ENCODE measurements around the gene ING5. TPM values are rescaled to one million over a fixed set of nuclear protein-coding genes. Genes with fewer than 3 reads are reported as not detected.

ING5 gene
- total RNA-seq, 1 experiment from 2014 or later, result 34.4 TPM

GRCh38 chr2:241706537-241706936, 4.7 kb downstream of the ING5 start:
- H3K27me3 ChIP-seq (ENCODE audit: low read length), result no peaks in the 10 kb centered on the region
- peaks cover 19% of the 10 kb centered on the region for H3K36me3 ChIP-seq (ENCODE audit: insufficient read depth, low read length)
- H3K4me1 ChIP-seq (ENCODE audit: low read length), result peaks cover 13% of the 10 kb centered on the region
- no peaks in the 10 kb centered on the region for H3K9me3 ChIP-seq (ENCODE audit: low read length)
- no peak overlapping the region for H2AFZ ChIP-seq (ENCODE audit: low read length)
- no peak for DNase-seq
- peaks cover 7% of the 10 kb centered on the region for H4K20me1 ChIP-seq (ENCODE audit: insufficient read depth, low read depth, low read length)
- no peak overlapping the region for H3K27ac ChIP-seq (ENCODE audit: low read length)
- H3K9ac ChIP-seq (ENCODE audit: low read length), result no peak overlapping the region
- H3K79me2 ChIP-seq (ENCODE audit: low read length), result peaks cover 23% of the 10 kb centered on the region
- no peak overlapping the region for H3K4me3 ChIP-seq (ENCODE audit: low read length)
- H3K4me2 ChIP-seq (ENCODE audit: low read depth, low read length, poor library complexity, severe bottlenecking), result no peak overlapping the region
- no peaks in the 10 kb centered on the region for H3K9me2 ChIP-seq (replicated peaks; ENCODE audit: insufficient read depth, low read length)

- no peak for DNase-seq
- Histone ChIP-seq H3K9me3 (ENCODE audit: low read length) (no peaks in the 10 kb centered on the region), H3K4me1 (ENCODE audit: low read length) (peaks cover under 1% of the 10 kb centered on the region; the same call in 1 of the 2 replicates), H3K27me3 (ENCODE audit: low read length) (no peaks in the 10 kb centered on the region), H4K20me1 (ENCODE audit: insufficient read depth, low read depth, low read length) (no peaks in the 10 kb centered on the region), H3K9me2 (replicated peaks; ENCODE audit: insufficient read depth, low read length) (no peaks in the 10 kb centered on the region), H3K4me3 (ENCODE audit: low read length) (no peak overlapping the region), H3K4me2 (ENCODE audit: low read depth, low read length, poor library complexity, severe bottlenecking) (no peak overlapping the region), H3K79me2 (ENCODE audit: low read length) (peaks cover 9% of the 10 kb centered on the region), H3K36me3 (ENCODE audit: insufficient read depth, low read length) (peaks cover 30% of the 10 kb centered on the region), H2AFZ (ENCODE audit: low read length) (no peak overlapping the region), H3K9ac (ENCODE audit: low read length) (no peak overlapping the region), H3K27ac (ENCODE audit: low read length) (no peak overlapping the region)
Observed at GRCh38 chr2:241708879-241709278, 7.0 kb downstream of the ING5 start.

DNA sequence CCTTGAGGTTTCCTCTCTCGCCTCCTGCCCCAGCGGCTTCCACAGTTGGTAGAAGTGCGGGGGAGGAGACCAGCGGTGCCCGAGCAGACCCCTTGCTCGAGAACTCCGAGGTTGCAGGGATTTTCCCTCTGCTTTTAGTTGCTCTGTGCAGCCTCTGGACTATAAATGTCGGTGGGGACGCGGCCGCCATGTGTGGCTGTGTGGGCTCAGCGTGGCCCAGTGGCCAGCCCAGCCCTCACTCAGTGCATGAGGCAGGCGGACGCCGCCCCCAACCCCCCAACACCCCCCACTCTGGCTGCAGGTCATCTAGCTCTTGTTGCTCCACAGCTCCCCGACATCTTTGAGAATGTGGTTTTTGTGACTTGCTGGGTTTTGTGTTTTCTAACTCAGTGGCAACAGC, 17.3 kb downstream of the ING5 start:
- H3K4me1 ChIP-seq (ENCODE audit: low read length), result no peaks in the 10 kb centered on the region
- no peak overlapping the region for H3K9ac ChIP-seq (ENCODE audit: low read length)
- H3K79me2 ChIP-seq (ENCODE audit: low read length), result no peaks in the 10 kb centered on the region
- H4K20me1 ChIP-seq (ENCODE audit: insufficient read depth, low read depth, low read length), result no peaks in the 10 kb centered on the region
- H2AFZ ChIP-seq (ENCODE audit: low read length), result no peak overlapping the region
- H3K27ac ChIP-seq (ENCODE audit: low read length), result no peak overlapping the region
- no peak for DNase-seq
- H3K36me3 ChIP-seq (ENCODE audit: insufficient read depth, low read length), result peaks cover 37% of the 10 kb centered on the region
- H3K9me3 ChIP-seq (ENCODE audit: low read length), result no peaks in the 10 kb centered on the region; the same call in 1 of the 2 replicates
- no peak overlapping the region for H3K4me3 ChIP-seq (ENCODE audit: low read length)
- no peaks in the 10 kb centered on the region for H3K27me3 ChIP-seq (ENCODE audit: low read length)
- no peak overlapping the region for H3K4me2 ChIP-seq (ENCODE audit: low read depth, low read length, poor library complexity, severe bottlenecking)
- H3K9me2 ChIP-seq (replicated peaks; ENCODE audit: insufficient read depth, low read length), result no peaks in the 10 kb centered on the region

DNA sequence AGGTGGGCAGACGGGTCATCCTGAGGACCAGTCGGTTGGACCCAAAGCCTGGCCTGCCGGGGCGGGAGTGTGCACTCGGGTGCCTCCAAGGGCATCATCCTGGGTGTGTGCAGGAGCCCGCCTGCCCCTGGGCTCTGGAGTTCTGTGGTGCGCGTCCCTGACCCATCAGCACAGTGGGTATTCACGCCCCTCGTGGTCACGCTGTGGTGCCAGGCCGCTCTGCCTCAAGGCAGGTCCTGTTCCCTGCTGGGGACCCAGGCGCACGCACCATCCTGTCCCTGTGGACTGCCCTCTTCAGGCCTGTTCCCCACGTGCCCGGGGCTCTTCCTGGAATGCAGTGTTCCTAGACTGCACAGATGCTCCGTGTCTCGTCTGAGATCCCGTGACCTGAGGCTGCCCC, 18.3 kb downstream of the ING5 start:
- Histone ChIP-seq H3K27me3 (ENCODE audit: low read length) (no peaks in the 10 kb centered on the region), H3K9me3 (ENCODE audit: low read length) (no peaks in the 10 kb centered on the region; the same call in 1 of the 2 replicates), H3K4me3 (ENCODE audit: low read length) (no peak overlapping the region), H3K4me1 (ENCODE audit: low read length) (no peaks in the 10 kb centered on the region), H4K20me1 (ENCODE audit: insufficient read depth, low read depth, low read length) (no peaks in the 10 kb centered on the region), H3K9me2 (replicated peaks; ENCODE audit: insufficient read depth, low read length) (no peaks in the 10 kb centered on the region), H2AFZ (ENCODE audit: low read length) (no peak overlapping the region), H3K79me2 (ENCODE audit: low read length) (no peaks in the 10 kb centered on the region), H3K9ac (ENCODE audit: low read length) (no peak overlapping the region), H3K4me2 (ENCODE audit: low read depth, low read length, poor library complexity, severe bottlenecking) (no peak overlapping the region), H3K27ac (ENCODE audit: low read length) (no peak overlapping the region), H3K36me3 (ENCODE audit: insufficient read depth, low read length) (peaks cover 31% of the 10 kb centered on the region)
- no peak for DNase-seq

GRCh38 chr2:241720560-241720959, 18.7 kb downstream of the ING5 start:
- no peak overlapping the region for H3K4me3 ChIP-seq (ENCODE audit: low read length)
- H3K36me3 ChIP-seq (ENCODE audit: insufficient read depth, low read length), result peaks cover 31% of the 10 kb centered on the region
- H3K4me1 ChIP-seq (ENCODE audit: low read length), result no peaks in the 10 kb centered on the region
- no peaks in the 10 kb centered on the region for H3K27me3 ChIP-seq (ENCODE audit: low read length)
- H2AFZ ChIP-seq (ENCODE audit: low read length), result no peak overlapping the region
- no peak for DNase-seq
- H3K9me2 ChIP-seq (replicated peaks; ENCODE audit: insufficient read depth, low read length), result no peaks in the 10 kb centered on the region
- H3K9me3 ChIP-seq (ENCODE audit: low read length), result no peaks in the 10 kb centered on the region; the same call in 1 of the 2 replicates
- H3K4me2 ChIP-seq (ENCODE audit: low read depth, low read length, poor library complexity, severe bottlenecking), result no peak overlapping the region
- no peaks in the 10 kb centered on the region for H3K79me2 ChIP-seq (ENCODE audit: low read length)
- H3K9ac ChIP-seq (ENCODE audit: low read length), result no peak overlapping the region
- H3K27ac ChIP-seq (ENCODE audit: low read length), result no peak overlapping the region
- no peaks in the 10 kb centered on the region for H4K20me1 ChIP-seq (ENCODE audit: insufficient read depth, low read depth, low read length)

DNA sequence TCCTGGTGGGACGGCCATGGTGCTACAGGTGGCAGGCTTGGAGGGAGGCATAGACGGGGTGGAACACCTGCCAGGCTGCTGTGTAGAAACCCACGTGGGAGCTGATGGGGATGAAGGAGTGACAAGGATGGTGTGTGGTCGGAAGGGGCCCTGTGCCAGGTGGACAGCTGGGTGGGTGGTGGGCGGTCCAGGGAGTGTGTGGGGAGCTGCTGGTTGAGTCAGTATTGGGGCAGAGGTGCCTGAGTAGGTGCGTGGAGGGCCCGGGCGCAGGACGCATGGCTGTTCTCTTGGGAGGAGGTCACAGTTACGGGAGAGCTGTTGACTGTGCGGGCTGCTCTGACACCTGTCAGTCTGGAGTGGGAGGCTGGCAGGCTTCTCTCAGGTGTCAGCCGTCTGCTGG, 20.0 kb downstream of the ING5 start:
- Histone ChIP-seq H3K9me2 (replicated peaks; ENCODE audit: insufficient read depth, low read length) (no peaks in the 10 kb centered on the region), H3K27me3 (ENCODE audit: low read length) (no peaks in the 10 kb centered on the region), H3K9me3 (ENCODE audit: low read length) (no peaks in the 10 kb centered on the region; the same call in 1 of the 2 replicates), H3K36me3 (ENCODE audit: insufficient read depth, low read length) (peaks cover 31% of the 10 kb centered on the region), H3K4me1 (ENCODE audit: low read length) (no peaks in the 10 kb centered on the region), H3K4me2 (ENCODE audit: low read depth, low read length, poor library complexity, severe bottlenecking) (no peak overlapping the region), H3K27ac (ENCODE audit: low read length) (no peak overlapping the region), H4K20me1 (ENCODE audit: insufficient read depth, low read depth, low read length) (no peaks in the 10 kb centered on the region), H3K9ac (ENCODE audit: low read length) (no peak overlapping the region), H2AFZ (ENCODE audit: low read length) (no peak overlapping the region), H3K4me3 (ENCODE audit: low read length) (no peak overlapping the region), H3K79me2 (ENCODE audit: low read length) (no peaks in the 10 kb centered on the region)
- no peak for DNase-seq

DNA sequence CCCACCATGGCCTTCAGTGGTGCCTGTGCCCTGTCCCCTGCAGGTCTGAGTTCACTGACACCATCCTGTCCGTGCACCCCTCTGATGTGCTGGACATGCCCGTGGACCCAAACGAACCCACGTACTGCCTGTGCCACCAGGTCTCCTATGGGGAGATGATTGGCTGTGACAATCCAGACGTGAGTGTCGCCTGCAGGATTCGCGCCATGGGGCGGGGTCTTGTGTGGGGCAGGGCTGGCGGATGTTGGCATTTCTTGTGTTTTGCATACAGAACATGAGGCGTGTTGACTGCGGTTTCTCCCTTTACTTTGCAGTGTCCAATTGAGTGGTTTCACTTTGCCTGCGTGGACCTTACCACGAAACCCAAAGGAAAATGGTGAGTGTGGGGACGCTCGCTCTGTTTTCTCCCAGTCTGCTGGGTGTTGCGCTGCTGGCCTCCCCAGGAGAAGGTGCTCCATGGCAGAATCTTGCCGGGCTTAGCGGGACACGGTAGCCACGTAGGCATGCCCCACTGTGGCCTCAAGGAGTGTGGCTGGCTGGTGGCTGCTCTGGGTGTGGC, 21.1 kb downstream of the ING5 start:
- no peaks in the 10 kb centered on the region for H3K79me2 ChIP-seq (ENCODE audit: low read length)
- no peak for DNase-seq
- no peak overlapping the region for H3K4me3 ChIP-seq (ENCODE audit: low read length)
- no peak overlapping the region for H3K4me2 ChIP-seq (ENCODE audit: low read depth, low read length, poor library complexity, severe bottlenecking)
- H3K36me3 ChIP-seq (ENCODE audit: insufficient read depth, low read length), result peaks cover 31% of the 10 kb centered on the region
- H3K4me1 ChIP-seq (ENCODE audit: low read length), result no peaks in the 10 kb centered on the region
- H3K9me3 ChIP-seq (ENCODE audit: low read length), result no peaks in the 10 kb centered on the region; the same call in 1 of the 2 replicates
- H3K9me2 ChIP-seq (replicated peaks; ENCODE audit: insufficient read depth, low read length), result no peaks in the 10 kb centered on the region
- H3K27me3 ChIP-seq (ENCODE audit: low read length), result no peaks in the 10 kb centered on the region
- H2AFZ ChIP-seq (ENCODE audit: low read length), result no peak overlapping the region
- H3K9ac ChIP-seq (ENCODE audit: low read length), result no peak overlapping the region
- H4K20me1 ChIP-seq (ENCODE audit: insufficient read depth, low read depth, low read length), result no peaks in the 10 kb centered on the region
- H3K27ac ChIP-seq (ENCODE audit: low read length), result no peak overlapping the region

DNA sequence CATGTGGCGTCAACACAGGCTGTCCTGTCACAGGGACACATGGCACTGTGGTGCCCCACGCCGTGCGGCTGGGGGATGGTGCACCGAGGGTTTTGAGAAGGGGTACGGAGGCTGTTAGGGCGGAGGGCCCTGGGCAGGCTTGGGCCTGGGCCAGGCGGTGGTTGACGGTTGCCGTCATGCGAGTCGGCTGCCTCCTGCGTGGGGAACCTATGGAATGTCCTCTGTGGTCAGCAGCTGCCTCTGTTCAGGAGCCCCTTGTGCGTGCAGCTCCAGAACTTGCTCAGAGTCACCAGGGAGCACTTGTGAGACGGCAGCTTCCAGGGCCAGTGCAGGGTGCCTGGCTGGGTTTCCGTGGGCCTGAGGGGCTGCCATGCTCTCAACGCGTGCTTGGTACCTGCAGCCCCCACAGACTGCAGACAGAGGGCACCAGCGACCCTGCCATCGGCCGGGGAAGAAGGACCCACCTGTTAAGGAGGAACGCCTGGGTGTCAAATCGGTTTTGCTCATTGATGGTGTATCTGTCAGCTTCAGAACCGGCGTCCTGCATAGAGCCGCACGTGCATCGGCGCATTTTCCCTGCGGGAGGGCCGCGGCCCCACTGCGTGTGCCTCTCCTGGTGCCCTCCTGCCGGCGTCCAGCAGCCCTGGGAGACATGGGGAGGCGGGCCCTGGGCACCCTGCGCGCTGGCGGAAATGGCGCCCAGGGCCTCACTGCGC, 22.6 kb downstream of the ING5 start:
- Histone ChIP-seq H3K27me3 (ENCODE audit: low read length) (no peaks in the 10 kb centered on the region), H3K9ac (ENCODE audit: low read length) (no peak overlapping the region), H3K4me3 (ENCODE audit: low read length) (no peak overlapping the region), H2AFZ (ENCODE audit: low read length) (no peak overlapping the region), H3K4me1 (ENCODE audit: low read length) (no peaks in the 10 kb centered on the region), H3K9me3 (ENCODE audit: low read length) (no peaks in the 10 kb centered on the region; the same call in 1 of the 2 replicates), H4K20me1 (ENCODE audit: insufficient read depth, low read depth, low read length) (no peaks in the 10 kb centered on the region), H3K4me2 (ENCODE audit: low read depth, low read length, poor library complexity, severe bottlenecking) (no peak overlapping the region), H3K79me2 (ENCODE audit: low read length) (no peaks in the 10 kb centered on the region), H3K27ac (ENCODE audit: low read length) (no peak overlapping the region), H3K36me3 (ENCODE audit: insufficient read depth, low read length) (peaks cover 28% of the 10 kb centered on the region), H3K9me2 (replicated peaks; ENCODE audit: insufficient read depth, low read length) (no peaks in the 10 kb centered on the region)
- peak; percentile 56 for DNase-seq
